Testis (tissue), 2 donors: ENCODE data around the gene TESPA1.

Experiments used
- CTCF ChIP-seq, 3 experiments: fragments of 450-650 bp in 2 of 3; fragments of 200-600 bp in 1 of 3; sonication (generic) in 1 of 3; IDR thresholded peaks; one replicate each; pipeline ENCODE4 v1.5.1; 2016 to 2019; ENCODE audit warnings: antibody characterized with exemption in 3 of 3, mild to moderate bottlenecking in 2 of 3, moderate library complexity in 1 of 3
- POLR2A ChIP-seq: fragments of 450-650 bp; IDR thresholded peaks from one replicate; pipeline ENCODE4 v1.6.1; 2017; ENCODE audit warnings: antibody characterized with exemption, mild to moderate bottlenecking, moderate library complexity

DNA sequence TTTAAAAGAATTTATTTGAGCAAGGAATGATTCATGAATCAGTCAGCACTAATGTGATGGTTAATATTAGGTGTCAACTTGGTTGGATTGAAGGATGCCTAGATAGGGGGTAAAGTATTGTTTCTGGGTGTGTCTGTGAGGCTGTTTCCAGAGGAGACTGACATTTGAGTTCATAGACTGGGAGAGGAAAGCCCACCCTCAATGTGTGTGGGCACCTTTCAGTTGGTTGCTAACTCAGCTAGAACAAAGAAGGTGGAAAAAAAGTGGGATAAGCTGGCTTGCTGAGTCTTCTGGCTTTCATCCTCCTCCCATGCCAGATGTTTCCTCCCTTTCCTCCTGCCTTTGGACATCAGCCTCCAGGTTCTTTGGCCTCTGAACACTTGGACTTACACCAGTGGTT, 47.2 kb downstream of the TESPA1 start:
- no peak for TF ChIP-seq CTCF (IDR thresholded peaks at IDR 0.05)
- no peak for TF ChIP-seq POLR2A
